GM20000 (cell line): ENCODE results near the gene CCDC85B.

Experiments
- DNase-seq: peaks from one replicate; pipeline ENCODE4 v3.0.0; 2012; ENCODE audit warnings: low spot score
- CTCF ChIP-seq: IDR thresholded peaks from 2 replicates; pipeline ENCODE4 v1.5.1; 2012; ENCODE audit warnings: mild to moderate bottlenecking, control low read depth; ENCODE audit errors: extremely low read depth, missing control alignments

The CCDC85B gene

GRCh38 chr11:65927904-65928397, 37.5 kb downstream of the CCDC85B start:
- DNase-seq: peak; percentile 84

GRCh38 chr11:65928667-65929066, 38.2 kb downstream of the CCDC85B start:
- no peak for TF ChIP-seq CTCF
- DNase-seq: no peak

More at GRCh38 chr11:65927904-65928397, 37.5 kb downstream of the CCDC85B start:
- no peak for TF ChIP-seq CTCF

- DNase-seq: no peak
- TF ChIP-seq CTCF: peak; percentile 12
Measured at GRCh38 chr11:65931773-65932557, 41.5 kb downstream of the CCDC85B start.

DNA sequence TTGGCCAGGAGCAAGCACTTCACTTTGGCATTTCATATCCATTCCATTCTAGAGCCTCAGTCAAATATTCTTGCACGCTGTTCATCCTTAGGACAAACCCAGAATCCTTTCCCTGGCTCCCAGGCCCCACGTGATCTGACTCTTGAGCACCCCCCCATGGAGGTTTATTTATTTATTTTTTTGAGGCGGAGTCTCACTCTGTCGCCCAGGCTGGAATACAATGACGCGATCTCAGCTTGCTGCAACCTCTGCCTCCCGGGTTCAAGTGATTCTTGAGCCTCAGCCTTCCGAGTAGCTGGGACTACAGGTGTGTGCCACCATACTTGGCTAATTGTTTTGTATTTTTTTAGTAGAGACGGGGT, 42.1 kb downstream of the CCDC85B start:
- TF ChIP-seq CTCF: no peak
- DNase-seq: no peak

- no peak for DNase-seq
- no peak for TF ChIP-seq CTCF
Measured at GRCh38 chr11:65934014-65934413, 43.5 kb downstream of the CCDC85B start.

- no peak for TF ChIP-seq CTCF
- DNase-seq: no peak
Measured at GRCh38 chr11:65937766-65938165, 47.3 kb downstream of the CCDC85B start.
